DMS114 treated with DMSO at 0.1 percent for 48 hours (cell line): Measurements from ENCODE around the gene BMI1.
"Not testable (repeated sequence)": the region's sequence is repeated elsewhere in the genome, so short reads cannot be mapped to it uniquely, and the experiment has no call there.

Experiments
- DNase-seq: peaks from one replicate; lab custom pipeline; 2025; ENCODE audit not compliant: unreplicated experiment; lab: John Stamatoyannopoulos, UW

Gene BMI1

DNA sequence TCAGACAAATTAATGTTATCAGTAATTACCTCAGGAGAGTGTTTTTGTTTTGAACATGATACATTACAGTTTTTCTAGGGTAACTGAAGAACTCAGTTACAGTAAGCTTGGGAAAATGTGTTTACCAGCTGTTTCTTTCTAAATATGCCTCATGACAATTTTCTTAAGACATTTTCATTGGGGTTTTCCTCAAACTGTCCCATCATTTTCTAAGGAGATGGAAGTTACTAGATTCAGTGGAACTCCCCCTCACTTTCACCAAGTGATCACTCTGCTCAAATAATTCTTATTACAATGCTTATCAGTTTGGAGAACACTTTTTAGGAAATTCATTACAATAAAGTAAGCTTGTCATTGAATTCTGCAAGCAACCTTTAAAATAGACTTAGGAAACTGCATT, 18.0 kb downstream of the BMI1 start:
- DNase-seq, result no peak

DNA sequence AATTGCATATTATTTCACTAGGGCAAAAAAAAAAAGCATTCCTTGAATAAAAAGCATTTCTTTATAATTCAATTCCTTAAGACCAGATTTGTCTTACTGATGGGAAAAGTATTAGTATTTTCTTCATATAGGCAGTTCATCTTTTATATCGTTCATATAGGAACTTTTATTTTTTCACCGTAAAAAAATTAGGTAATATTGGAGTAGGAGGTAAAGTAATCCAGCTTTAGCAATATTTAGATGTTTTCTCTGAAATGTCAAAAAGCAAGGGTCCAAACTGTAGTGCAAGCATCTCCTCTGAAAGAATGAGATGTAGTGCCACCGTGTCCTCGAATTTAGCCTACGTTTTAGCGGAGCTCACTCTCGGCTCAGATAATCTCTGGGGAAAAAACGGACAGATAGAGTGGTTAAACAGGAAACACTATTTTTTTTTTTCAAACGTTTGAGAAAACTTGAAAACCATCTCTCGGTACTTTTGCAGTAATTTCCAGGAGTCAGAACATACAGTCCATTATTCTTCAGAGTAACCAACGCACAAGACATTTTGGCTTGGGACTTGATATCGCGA, 18.9 kb downstream of the BMI1 start:
- DNase-seq, result no peak

DNA sequence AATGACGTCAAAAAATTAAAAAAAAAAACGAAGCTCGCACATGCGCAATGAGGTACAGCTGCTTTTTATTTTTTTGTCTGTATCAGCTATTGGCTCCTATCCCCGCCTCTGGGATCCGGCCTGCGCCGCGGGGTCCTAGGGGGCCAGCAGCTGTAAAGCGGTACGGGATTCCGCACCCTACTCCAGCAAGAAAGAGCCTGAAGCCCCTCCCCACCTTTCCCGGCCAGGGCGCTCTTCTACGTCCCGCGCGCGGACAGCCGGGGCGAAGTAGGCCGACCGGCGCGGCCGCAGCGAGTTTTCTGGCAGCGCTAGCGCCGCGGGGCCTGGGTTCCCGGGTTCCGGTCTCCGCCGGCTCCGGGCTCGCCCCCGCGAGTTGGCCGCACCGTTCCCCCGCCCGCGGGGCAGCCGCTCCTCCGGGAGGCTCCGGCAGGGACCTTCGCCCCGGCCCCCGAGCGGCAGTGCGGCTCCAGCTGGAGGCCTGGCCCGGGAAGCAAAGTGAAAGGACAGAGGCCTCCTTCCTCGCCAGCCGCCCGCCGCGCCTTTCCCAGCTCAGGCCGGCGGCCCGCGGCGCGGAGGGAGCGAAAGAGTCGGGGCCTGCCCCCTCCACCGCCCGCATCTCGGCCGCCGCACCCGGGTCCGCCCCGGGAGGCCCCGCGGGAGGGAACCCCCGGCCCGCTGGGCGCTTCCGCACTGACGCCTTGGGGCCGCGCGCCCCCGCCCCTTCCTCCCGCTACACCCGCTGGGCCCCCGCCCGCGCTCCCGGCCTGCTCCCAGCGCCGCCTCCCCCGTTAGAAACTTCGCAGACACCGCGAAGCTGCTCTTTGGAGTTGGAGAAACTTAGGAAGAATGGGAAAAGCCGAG, 19.7 kb downstream of the BMI1 start:
- DNase-seq, result peak; percentile 81

DNA sequence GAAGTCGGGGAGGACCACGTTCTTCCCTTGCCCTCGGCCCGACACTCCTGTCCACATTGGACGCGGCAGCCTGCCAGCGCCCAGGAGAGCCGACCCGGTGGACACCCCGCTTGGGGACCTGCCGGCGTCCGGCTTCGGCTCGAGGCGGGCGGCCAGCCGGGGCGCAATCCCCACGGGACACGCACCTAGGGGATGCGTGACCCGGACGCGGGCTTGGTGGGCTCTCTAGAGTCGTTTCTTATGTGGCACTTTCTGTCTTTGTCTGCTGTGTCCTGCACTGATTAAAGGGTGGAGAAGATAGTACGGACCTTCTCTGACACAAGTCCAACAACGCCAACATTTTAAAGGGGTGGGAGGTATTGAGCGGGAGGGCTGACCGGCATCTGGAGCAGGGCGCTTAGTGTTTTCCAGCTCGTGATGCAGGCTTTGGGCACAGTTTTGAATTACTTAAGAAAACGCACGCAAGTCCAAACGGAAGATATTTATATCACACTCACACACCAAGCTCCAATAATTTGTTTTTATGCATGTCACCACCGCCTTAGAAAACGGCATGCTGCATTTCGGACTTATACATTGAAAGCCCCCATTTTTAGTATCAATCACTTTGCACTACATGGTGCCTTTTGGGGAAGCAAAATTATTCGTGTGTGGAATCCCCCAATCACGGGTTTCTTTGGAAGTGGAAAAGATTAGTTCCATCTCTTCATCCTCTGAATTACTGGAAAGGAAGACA, 20.5 kb downstream of the BMI1 start:
- DNase-seq, result peak; percentile 20

DNA sequence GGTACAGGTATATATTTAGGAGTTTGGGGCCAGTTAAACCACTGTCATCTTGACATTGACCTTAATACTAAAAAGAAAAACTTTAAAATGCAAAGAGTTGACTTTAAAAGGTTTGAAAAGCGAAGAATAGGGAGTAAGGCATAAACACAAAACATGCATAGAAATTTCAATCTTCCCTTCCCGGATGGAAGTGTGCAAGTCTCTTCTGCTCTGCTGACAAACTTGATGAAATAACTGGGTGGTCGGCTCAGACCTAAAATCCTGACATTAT, 21.0 kb downstream of the BMI1 start:
- DNase-seq, result no peak

DNA sequence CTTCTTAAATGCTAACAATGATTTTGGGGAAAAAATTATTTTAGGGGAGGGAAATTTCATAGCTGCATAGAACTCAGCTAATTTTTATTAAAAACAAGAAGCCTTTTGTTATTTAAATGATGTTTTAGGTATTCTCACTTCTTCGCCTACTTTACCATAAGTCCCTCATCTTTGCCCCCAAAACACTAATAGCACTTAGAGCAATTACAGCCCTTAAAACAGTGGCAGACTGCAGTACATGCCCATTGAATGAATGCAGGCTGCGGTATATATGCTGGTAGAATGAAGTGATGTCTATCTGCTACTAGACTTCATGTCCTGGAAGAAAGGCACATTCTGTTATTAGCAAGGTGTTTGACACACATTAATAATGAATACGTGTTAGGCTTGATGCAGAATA, 21.5 kb downstream of the BMI1 start:
- no peak for DNase-seq

DNA sequence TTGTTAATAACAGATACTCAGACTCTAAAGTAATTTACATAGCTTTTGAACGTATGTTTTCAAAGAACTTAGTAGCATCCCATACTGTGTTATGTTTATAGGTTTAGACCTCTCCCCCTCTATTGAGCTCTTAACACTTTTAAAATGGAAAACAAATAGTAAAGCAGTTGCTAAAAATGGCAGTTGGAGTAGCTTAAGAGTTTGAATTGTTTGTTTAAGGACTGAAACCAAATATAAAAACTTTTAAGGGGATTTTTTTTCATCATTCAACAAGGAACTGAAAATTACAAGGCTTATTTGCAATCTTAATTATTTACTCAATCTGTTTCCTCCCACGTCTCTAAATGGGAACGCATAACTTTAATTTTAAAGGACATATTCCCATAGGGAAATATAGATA, 22.8 kb downstream of the BMI1 start:
- DNase-seq, result no peak

DNA sequence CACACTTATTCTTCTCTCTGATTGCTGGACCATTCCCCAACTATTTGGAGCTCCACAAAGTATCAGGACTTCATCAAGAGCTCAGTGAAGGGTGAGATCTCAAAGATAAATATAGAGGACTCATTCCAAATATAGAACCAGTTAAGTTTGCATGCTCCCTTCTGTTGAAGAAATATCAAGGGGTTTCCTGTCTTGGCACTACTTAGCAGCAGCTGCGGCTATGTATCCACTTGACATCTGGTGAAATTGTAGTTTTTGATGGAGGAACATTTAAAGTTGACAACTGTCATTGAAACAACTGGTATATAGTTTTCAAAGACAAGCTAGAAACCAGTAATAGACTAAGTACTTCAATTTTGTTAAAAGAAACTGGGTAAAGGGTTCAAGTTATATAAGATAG, 23.4 kb downstream of the BMI1 start:
- DNase-seq, result no peak

DNA sequence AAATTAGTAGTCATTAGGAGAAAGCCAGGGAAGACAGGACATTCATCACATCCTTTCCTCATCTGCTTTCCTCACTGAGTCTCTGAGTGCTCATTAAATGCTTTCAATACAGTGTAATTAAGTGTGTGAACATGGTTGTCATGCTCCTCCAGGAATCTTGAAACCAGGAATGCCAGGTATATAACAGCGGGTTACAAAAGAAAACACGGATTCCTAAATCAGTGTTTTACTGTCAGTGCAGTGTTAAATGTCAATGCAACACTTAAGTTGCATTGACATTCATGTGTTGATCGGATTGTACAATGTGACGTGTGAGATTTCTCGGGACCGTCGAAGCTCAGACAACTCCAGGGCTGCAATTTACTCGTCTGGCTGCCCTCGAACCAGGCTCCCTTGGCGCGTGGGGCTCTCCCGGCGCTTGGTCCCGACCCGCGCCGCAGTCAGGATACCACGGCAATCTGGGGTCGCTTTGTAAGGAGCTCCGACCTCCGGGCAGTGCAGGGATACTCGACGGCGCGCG, 23.9 kb downstream of the BMI1 start:
- DNase-seq, result no peak

DNA sequence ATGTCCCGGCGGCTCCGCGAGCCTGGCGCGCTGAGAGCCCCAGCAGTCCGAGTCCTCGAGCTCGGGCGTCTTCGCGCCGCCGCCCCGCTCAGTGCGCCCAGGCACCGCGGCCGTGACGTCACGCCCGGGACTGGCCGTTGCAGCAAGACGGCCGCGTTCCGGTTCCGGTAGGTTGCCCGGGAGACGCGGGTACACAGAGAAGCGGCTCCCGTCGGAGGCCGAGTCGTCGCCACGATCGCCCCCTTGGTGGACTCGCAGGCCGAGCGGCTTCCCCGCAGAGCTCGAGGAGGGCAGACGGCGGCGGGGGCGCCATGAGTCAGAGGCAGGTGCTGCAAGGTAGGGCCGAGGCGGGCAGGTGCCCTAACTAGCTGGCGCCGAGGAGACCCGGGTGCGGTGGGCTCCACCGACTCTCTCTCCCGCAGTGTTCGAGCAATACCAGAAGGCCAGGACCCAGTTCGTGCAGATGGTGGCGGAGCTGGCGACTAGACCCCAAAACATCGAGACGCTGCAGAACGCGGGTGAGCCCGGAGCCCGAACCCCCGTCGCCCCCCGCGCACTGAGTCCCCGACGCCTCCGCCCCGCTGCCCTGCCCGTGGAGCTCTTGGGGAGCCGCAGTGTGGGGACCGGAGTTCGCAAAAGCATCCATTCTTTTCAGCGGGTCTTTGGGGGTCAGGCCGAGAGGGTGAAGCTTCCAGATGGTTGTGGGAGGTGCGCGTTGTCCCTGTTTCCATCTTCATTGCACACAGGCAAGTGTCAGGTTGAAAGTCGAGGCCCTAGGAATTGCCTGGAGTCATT, 24.6 kb downstream of the BMI1 start, which contains the start of gene SPAG6:
SPAG6 (plus strand) TSS at position 196 of the 795 bp plus-strand sequence; CDS start at position 312, 116 bp downstream.
- DNase-seq, result peak; percentile 23

DNA sequence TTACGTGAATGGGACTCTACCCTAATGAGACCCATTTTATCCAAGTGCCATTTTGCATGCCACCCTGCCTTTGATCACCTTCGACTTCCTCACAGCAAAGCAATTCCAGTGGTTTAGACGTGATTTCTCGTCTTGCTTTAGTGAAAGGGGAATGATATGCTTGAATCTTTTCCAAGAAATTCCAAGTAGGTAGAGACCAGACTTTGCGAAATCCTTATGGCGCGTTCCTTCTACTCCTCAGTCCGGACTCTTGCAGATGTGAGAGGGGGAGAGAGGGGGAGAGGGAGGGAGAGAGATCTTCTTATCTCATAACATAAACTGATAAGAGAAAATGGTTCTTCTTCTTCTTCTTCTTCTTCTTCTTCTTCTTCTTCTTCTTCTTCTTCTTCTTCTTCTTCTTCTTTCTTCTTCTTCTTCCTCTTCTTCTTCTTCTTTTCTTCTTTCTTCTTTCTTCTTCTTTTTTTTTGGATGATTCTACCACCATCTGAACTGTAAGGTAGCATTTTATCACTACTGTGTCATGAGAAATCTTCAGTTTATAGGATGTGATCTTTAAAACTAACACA, 25.3 kb downstream of the BMI1 start:
- no peak for DNase-seq

DNA sequence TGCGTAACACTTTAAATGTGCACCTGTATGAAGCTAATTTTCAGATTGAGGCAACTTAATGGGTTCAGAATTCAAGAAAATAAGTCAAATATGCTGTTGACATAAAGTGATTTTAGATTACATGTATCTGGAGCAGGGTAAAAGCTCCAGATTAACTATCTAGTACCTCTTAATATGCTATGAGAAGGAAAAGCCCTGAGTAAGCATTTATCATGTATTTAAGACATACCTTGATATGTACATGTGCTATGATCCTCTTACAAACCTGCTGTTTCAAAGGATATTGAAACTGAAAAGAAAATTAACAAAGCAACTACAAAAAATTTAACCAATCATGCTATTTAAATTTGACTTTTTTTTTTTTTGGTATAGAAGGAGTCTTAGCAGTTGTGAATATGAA, 28.9 kb downstream of the BMI1 start:
- no peak for DNase-seq

DNA sequence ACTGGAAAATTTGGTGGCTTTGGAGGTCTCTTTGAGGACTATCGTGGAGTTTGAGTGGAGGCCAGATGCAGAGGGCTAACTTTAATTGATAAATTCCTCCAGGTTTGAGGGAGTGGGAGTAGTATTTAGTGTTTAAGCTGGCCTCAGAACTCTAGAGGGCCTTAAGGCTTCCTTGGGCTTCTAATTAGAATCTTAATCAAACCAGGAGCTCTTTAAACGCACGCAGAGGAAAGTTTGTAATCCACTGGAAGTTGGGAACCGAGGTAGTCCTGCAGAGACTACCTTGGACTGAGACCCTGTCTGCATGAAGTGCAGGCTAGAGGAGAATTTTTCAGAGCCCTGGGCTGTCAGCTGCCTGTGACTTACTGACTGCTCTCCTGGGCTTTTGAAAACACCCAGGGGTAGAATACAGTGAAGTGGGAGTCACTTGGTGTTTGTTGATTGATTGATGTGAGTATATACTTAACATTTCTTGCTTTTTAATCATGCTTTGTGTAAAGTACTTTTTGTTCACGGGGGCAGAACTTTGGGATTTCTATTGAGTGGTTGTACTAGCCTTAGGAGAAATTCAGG, 30.3 kb downstream of the BMI1 start:
- DNase-seq, result no peak

DNA sequence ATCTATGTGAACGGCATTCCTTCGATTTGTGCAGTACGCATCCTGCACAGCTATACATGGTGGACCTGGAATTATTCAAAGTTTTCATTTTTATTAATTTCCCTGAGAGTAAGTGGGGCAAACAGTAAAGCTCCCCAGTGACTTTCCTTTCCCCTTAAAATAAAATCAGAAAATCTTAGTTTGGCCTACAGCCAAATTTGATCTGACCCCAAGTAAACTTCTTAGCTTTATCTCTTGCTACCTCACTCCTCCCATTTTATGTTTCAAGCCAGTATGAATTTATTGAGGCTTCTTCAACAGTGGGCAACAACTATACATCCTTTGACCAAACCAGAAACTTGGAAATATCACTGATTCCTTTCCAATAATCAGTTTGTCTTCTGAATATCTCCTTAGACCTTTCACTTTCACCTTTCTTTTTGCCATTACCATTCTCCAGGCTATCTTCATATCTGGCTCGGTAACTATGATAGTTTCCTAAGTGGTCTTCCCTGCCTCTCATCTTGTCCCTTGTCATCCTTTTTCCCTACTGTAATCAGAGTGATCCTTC, 35.5 kb downstream of the BMI1 start:
- DNase-seq, result no peak

DNA sequence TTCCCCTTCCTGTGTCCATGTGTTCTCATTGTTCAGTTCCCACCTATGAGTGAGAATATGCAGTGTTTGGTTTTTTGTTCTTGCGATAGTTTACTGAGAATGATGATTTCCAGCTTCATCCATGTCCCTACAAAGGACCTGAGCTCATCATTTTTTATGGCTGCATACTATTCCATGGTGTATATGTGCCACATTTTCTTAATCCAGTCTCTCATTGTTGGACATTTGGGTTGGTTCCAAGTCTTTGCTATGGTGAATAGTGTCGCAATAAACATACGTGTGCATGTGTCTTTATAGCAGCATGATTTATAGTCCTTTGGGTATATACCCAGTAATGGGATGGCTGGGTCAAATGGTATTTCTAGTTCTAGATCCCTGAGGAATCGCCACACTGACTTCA, 36.9 kb downstream of the BMI1 start:
- DNase-seq, result not testable (repeated sequence)

DNA sequence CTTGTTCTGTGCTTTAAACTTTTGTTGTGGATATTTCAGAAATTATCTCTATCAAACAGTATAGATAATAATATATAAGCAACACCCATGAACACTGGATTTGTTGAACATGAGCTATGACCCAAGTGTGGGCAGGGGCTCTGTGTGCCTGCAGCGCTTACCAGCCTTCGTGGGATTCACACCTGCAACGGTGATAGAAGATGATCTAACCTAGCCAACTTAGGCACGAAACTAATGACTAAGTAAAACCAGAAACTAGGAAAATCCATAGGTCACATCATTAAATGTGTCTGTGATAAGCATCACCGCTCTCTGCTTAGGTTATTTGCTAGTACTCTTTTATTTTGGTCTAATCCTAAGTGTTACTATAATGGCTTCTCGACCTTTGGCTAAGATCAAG, 42.4 kb downstream of the BMI1 start:
- DNase-seq, result no peak

DNA sequence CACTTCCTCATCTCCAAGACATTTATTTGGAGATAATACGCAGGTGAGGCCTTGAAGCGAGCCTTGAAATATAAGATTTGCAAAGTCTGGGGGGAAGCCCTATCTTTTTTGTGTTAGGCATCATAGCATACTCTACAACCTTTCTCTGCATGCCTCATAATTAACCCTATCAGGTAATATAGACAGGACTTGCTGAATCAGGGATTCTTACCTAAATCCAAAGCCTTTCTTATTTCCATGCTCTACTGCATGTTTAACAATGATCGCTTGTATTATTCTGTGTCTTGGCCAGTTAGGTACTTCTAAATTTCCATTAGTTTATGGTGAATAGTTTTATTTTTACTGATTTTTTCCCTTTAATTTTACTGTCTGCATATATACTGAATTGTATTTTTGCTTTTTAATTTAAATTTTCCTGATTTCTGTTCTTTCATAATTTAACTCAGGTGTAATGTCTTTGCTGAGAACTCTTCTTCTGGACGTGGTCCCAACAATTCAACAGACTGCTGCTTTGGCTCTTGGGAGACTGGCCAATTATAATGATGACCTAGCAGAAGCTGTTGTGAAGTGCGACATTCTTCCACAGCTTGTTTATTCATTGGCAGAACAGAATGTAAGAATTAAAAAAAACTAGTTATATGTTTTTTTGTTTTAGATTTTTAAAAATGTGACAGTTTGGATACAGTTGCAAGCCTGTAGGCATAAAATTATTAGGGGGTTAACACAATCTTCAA, 43.7 kb downstream of the BMI1 start:
- DNase-seq, result no peak

DNA sequence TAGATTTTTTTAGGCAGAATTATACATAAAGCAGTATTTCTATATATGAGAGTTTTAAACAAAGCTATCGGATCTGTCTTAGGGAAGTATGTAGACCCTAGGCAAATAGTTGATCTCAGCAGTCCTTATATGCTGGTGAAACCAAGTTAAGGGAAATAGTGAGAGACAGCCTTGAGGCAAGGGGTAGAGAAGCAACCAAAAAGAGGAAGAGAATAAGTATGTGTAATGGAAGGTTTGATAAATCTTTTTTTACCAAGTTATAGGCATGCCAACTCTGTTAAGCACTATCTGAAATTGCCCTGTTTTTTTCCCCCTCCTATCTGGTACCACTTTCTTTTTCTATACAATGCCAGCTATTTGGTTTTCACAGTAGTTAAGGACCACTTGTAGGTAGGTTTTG, 44.3 kb downstream of the BMI1 start:
- no peak for DNase-seq

DNA sequence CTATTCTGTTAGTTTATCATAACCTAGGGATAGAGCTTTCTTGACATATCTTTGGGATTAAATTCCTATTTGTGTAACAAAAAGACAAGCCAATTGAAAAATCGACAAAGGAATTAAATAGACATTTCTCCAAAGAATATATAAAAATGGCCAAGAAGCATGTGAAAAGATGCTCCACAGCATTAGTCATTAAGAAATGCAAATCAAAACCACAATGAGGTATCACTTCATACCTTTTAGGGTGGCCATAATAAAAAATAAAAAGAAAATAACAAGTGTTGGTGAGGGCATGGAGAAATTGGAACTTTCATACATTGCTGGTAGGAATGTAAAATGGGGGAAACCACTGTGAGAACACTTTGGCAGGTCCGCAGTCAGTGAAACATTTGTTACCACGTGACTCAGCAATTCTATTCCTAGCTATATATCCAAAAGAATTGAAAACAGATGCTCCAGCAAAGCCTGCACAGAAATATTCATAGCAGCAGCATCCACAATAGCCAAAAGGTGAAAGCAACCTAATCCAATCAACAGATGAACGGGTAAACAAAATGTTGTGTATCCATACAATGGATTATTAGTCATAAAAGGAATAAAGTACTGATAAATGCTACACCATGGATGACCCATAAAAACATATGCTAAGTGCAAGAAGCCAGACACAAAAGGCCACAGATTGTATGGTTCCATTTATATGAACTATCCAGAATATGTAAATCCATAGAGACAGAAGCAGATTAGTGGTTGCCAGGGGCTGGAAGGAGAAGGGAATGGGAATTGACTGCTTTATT, 44.9 kb downstream of the BMI1 start:
- DNase-seq, result no peak
